ENCODE data around the gene SPACA5B. TPM values are rescaled to one million over a fixed set of nuclear protein-coding genes. Genes with fewer than 3 reads are reported as not detected.
"Not testable (repeated sequence)": the region's sequence is repeated elsewhere in the genome, so short reads cannot be mapped to it uniquely, and the experiment has no call there.

SPACA5B gene
- total and polyA plus RNA-seq, 10 of the 15 experiments (the other 5 are each of a cell fraction or from before 2014, with no cell fraction given): 1.0 TPM; not detected in 9

- FAIRE-seq; H3K27ac ChIP-seq (ENCODE audit: control insufficient read depth, insufficient read depth); H3K4me1 ChIP-seq (ENCODE audit: control insufficient read depth, insufficient read depth, low read length); H3K27me3 ChIP-seq (replicated peaks in 1 of 2; ENCODE audit: control insufficient read depth in 2 of 2, insufficient read depth in 2 of 2, low read length in 1 of 2); H3K4me2 ChIP-seq (ENCODE audit: control insufficient read depth, insufficient read depth); POLR2A ChIA-PET; ATAC-seq; CTCF ChIA-PET; SMC1A ChIA-PET (ENCODE audit: uncharacterized antibody, unreplicated experiment); H3K4me3 ChIP-seq; H4K20me1 ChIP-seq (ENCODE audit: control insufficient read depth, insufficient read depth); H3K9ac ChIP-seq (ENCODE audit: control insufficient read depth, insufficient read depth, low read length); intact Hi-C loops (cut with micrococcal nuclease; ENCODE audit: unreplicated experiment); H3K9me3 ChIP-seq (replicated peaks; ENCODE audit: control insufficient read depth, insufficient read depth, low read length); H2AFZ ChIP-seq (ENCODE audit: control insufficient read depth, low read depth, low read length); RAD21 ChIA-PET (ENCODE audit: unreplicated experiment); H3K79me2 ChIP-seq (ENCODE audit: control insufficient read depth, insufficient read depth, low read length); in situ Hi-C loops (cut with MboI); DNase-seq (ENCODE audit: low read depth, low spot score); BruUV-seq (replicated peaks); H3K36me3 ChIP-seq (ENCODE audit: control insufficient read depth in 2 of 2, insufficient read depth in 2 of 2, low read length in 1 of 2): not testable (repeated sequence)
- WGBS (ENCODE audit: insufficient coverage, insufficient replicate concordance, low lambda C conversion rate, missing lambda C conversion rate): 67% methylated on average over 11 of the region's 11 CpGs
Measured at GRCh38 chrX:48142697-48143096, 12.3 kb downstream of the SPACA5B start.

GRCh38 chrX:48153769-48154168, 23.3 kb downstream of the SPACA5B start:
- Histone ChIP-seq H3K27me3 (replicated peaks in 1 of 2; ENCODE audit: control insufficient read depth in 2 of 2, insufficient read depth in 2 of 2, low read length in 1 of 2) (no peaks in the 10 kb centered on the region), H3K4me2 (ENCODE audit: control insufficient read depth, insufficient read depth) (no peak overlapping the region), H3K4me3 (no peak overlapping the region), H3K27ac (ENCODE audit: control insufficient read depth, insufficient read depth) (no peak overlapping the region), H3K9me3 (replicated peaks; ENCODE audit: control insufficient read depth, insufficient read depth, low read length) (no peaks in the 10 kb centered on the region), H3K4me1 (ENCODE audit: control insufficient read depth, insufficient read depth, low read length) (no peaks in the 10 kb centered on the region), H2AFZ (ENCODE audit: control insufficient read depth, low read depth, low read length) (no peak overlapping the region), H3K36me3 (ENCODE audit: control insufficient read depth in 2 of 2, insufficient read depth in 2 of 2, low read length in 1 of 2) (no peaks in the 10 kb centered on the region), H3K9ac (ENCODE audit: control insufficient read depth, insufficient read depth, low read length) (no peak overlapping the region), H3K79me2 (ENCODE audit: control insufficient read depth, insufficient read depth, low read length) (no peaks in the 10 kb centered on the region), H4K20me1 (ENCODE audit: control insufficient read depth, insufficient read depth) (no peaks in the 10 kb centered on the region)
- ChIA-PET CTCF (no interaction called here), RAD21 (ENCODE audit: unreplicated experiment) (no interaction called here), SMC1A (ENCODE audit: uncharacterized antibody, unreplicated experiment) (no interaction called here), POLR2A (no interaction called here)
- no peak for FAIRE-seq
- intact Hi-C loops (cut with micrococcal nuclease; ENCODE audit: unreplicated experiment) (no loop called here), in situ Hi-C loops (cut with MboI) (no loop called here)
- no peak for TF ChIP-seq ZBTB33 (IDR thresholded peaks at IDR 0.05)
- TF ChIP-seq POLR2A (IDR thresholded peaks at IDR 0.05; ENCODE audit: low read depth, low read length): no peak
- no peak for DNase-seq (ENCODE audit: low read depth, low spot score)
- WGBS (ENCODE audit: insufficient coverage, insufficient replicate concordance, low lambda C conversion rate, missing lambda C conversion rate): 40% methylated on average over 10 of the region's 10 CpGs
- ATAC-seq: no peak
- BruUV-seq (replicated peaks): no TSS peak
